ENCODE data around the gene SDHB. TPM values are rescaled to one million over a fixed set of nuclear protein-coding genes. Genes with fewer than 3 reads are reported as not detected.

The SDHB gene
- total RNA-seq, 1 donor from 2014 or later = 44.9 TPM

DNA sequence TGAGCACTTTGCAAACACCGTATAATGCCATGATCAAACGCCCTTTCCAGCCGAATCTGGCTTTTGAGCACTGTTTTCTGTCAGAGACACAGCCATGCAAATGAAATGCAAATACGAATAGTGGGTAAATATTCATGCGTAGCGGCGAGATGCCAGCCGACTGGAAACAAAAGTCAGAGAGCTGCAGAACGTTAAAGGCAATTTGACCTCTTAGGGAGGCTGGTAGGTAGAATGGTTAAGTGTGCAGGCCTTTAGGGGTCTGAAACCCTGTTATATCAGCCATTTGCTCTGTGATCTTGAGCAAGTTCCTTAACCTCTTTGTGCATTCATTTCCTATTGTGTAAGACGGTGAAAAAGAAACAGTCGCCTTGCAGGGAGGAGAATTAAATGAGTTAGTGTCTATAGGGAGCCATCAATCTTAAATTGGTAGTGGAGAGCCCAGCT lies 6.5 kb upstream of the SDHB start:
- no peak overlapping the region for H3K4me3 Mint-ChIP-seq (ENCODE audit: unreplicated experiment)
- H3K27me3 Mint-ChIP-seq (ENCODE audit: unreplicated experiment) = peaks cover 3% of the 10 kb centered on the region
- no peak for DNase-seq (ENCODE audit: low spot score)
- no peaks in the 10 kb centered on the region for H3K36me3 Mint-ChIP-seq (ENCODE audit: low read depth, unreplicated experiment)
- TF ChIP-seq, protein P1, sequence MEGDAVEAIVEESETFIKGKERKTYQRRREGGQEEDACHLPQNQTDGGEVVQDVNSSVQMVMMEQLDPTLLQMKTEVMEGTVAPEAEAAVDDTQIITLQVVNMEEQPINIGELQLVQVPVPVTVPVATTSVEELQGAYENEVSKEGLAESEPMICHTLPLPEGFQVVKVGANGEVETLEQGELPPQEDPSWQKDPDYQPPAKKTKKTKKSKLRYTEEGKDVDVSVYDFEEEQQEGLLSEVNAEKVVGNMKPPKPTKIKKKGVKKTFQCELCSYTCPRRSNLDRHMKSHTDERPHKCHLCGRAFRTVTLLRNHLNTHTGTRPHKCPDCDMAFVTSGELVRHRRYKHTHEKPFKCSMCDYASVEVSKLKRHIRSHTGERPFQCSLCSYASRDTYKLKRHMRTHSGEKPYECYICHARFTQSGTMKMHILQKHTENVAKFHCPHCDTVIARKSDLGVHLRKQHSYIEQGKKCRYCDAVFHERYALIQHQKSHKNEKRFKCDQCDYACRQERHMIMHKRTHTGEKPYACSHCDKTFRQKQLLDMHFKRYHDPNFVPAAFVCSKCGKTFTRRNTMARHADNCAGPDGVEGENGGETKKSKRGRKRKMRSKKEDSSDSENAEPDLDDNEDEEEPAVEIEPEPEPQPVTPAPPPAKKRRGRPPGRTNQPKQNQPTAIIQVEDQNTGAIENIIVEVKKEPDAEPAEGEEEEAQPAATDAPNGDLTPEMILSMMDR (IDR thresholded peaks at IDR 0.05; ENCODE audit: unreplicated experiment) = no peak
- H3K9me3 Mint-ChIP-seq (ENCODE audit: unreplicated experiment) = no peaks in the 10 kb centered on the region
- no peak overlapping the region for H3K27ac Mint-ChIP-seq (ENCODE audit: unreplicated experiment)
- H3K4me1 Mint-ChIP-seq (ENCODE audit: unreplicated experiment) = peaks cover 4% of the 10 kb centered on the region

DNA sequence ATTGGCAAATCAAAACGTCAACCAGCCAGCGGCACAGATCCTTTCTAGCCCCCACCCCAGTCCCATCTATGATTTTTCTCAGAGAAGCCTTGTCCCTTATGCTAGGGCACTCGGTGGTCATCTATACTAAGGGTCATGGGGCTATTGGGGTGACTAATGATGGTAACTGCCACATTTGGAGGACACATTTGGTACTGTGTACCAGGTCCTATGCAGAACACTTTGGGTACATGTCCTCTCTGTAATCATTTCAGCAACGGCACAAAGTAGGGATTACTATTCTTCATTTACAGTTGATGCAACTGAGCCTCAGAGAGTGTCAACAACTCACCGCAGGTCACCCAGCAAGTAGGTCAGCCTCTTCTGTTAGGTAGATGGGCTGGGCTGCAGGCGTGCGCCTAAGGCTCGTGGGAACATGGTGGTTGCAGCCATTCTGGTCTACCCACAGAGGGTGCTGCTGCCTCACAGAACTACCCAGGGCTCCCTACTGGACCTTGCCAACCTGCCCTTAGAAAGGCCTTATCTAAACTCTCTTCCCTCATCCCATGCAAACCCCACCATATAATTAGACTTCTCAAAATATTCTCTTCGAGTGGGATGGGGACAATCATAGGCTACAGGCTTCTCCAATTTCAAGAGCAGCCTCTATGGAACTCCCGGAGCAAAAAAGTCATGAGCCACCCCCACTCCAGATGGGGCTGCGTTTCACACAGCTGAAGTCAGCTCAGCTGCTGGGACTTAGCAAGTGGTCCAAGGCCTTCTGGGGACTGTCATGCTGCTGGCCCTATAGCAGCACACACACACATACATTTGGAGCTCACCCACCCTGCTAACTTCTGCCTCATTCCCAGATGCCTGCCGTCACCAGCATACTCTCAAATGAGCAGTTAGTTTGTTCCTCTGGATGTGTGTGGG lies 5.8 kb upstream of the SDHB start:
- TF ChIP-seq, protein P1 (IDR thresholded peaks at IDR 0.05; ENCODE audit: unreplicated experiment) = peak; percentile 17
- peak; percentile 73 for DNase-seq (ENCODE audit: low spot score)
- no peak overlapping the region for H3K4me3 Mint-ChIP-seq (ENCODE audit: unreplicated experiment)
- no peaks in the 10 kb centered on the region for H3K9me3 Mint-ChIP-seq (ENCODE audit: unreplicated experiment)
- peaks cover 3% of the 10 kb centered on the region for H3K27me3 Mint-ChIP-seq (ENCODE audit: unreplicated experiment)
- no peak overlapping the region for H3K27ac Mint-ChIP-seq (ENCODE audit: unreplicated experiment)
- peaks cover 4% of the 10 kb centered on the region for H3K4me1 Mint-ChIP-seq (ENCODE audit: unreplicated experiment)
- H3K36me3 Mint-ChIP-seq (ENCODE audit: low read depth, unreplicated experiment) = no peaks in the 10 kb centered on the region

DNA sequence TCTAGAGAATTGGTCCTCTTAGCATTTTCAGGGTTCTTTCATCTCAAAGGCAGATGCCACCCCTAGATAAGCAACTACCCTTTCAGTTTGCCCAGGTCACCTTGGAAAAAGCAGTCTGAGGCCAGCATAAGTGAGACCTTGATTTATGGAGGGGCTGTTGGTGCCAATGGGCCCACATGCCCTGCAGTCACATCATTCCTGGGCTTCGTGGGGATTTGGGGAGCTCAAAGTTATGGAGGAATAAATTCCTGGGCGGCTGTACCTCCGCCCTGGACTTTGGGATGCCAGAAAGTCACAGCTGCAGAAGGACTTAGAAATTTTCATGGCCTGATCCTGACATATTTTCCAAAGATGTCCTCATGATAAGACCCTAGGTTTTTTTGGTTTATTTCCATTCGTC lies 2.7 kb upstream of the SDHB start:
- no peaks in the 10 kb centered on the region for H3K9me3 Mint-ChIP-seq (ENCODE audit: unreplicated experiment)
- no peak for DNase-seq (ENCODE audit: low spot score)
- H3K27ac Mint-ChIP-seq (ENCODE audit: unreplicated experiment) = no peak overlapping the region
- no peaks in the 10 kb centered on the region for H3K36me3 Mint-ChIP-seq (ENCODE audit: low read depth, unreplicated experiment)
- no peak overlapping the region for H3K4me3 Mint-ChIP-seq (ENCODE audit: unreplicated experiment)
- H3K4me1 Mint-ChIP-seq (ENCODE audit: unreplicated experiment) = peaks cover 7% of the 10 kb centered on the region
- TF ChIP-seq, protein P1 (IDR thresholded peaks at IDR 0.05; ENCODE audit: unreplicated experiment) = no peak
- peaks cover 3% of the 10 kb centered on the region for H3K27me3 Mint-ChIP-seq (ENCODE audit: unreplicated experiment)

DNA sequence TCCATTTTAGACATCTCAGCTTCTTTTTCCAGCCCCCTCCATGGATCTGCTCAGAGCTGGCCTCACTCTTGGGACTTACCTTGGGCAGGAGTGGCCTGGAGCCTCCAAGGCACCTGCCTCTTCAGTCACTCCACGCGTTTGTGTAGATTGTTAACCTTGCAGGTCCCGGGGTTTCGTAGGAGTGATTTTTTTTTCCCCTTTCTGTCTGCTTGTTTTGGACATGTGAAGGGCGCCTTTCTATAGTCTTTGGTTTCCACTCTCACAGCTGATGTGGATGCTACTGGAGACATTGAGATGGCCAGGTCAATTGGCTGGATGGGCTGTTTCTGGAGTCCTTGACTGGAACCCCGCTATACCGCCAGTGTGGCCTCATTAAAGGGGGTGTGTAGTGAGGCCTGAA lies 2.0 kb upstream of the SDHB start:
- Mint-ChIP-seq H3K9me3 (ENCODE audit: unreplicated experiment) (no peaks in the 10 kb centered on the region), H3K27ac (ENCODE audit: unreplicated experiment) (no peak overlapping the region), H3K4me1 (ENCODE audit: unreplicated experiment) (peaks cover 9% of the 10 kb centered on the region), H3K27me3 (ENCODE audit: unreplicated experiment) (peaks cover 3% of the 10 kb centered on the region), H3K36me3 (ENCODE audit: low read depth, unreplicated experiment) (no peaks in the 10 kb centered on the region), H3K4me3 (ENCODE audit: unreplicated experiment) (no peak overlapping the region)
- no peak for DNase-seq (ENCODE audit: low spot score)
- TF ChIP-seq, protein P1 (IDR thresholded peaks at IDR 0.05; ENCODE audit: unreplicated experiment) = no peak

DNA sequence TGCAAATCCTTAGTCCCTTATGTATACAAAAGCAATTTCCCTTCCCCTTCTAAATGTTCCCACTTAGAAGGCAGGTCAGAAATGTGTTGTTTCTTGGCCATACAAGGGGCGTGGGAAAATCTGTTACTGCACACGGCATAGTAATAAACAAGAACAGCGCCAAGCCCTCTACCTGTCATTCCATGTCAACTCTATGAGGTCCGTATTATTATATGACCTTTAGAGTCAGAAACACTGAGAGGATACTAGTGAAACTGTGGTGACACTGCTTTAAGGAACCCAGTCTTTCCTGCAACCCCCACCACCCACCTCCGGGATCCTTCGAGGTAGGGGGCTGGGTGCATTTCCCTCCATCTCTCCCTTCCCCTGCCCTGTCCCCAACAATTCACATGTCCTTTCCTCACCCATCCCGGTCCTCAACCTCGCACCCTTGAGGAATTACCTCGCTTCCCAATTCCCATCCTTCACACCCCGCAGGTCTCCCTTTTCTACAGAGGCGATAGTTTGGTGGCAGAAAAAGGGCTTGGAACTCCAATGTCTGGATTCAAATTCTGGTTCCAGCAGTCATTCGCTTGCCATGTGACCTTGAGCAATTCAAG lies 647 bp downstream of the SDHB start:
- Mint-ChIP-seq H3K27ac (ENCODE audit: unreplicated experiment) (peak overlapping the region; percentile 76), H3K27me3 (ENCODE audit: unreplicated experiment) (peaks cover 3% of the 10 kb centered on the region), H3K36me3 (ENCODE audit: low read depth, unreplicated experiment) (no peaks in the 10 kb centered on the region), H3K9me3 (ENCODE audit: unreplicated experiment) (no peaks in the 10 kb centered on the region), H3K4me1 (ENCODE audit: unreplicated experiment) (peaks cover 9% of the 10 kb centered on the region), H3K4me3 (ENCODE audit: unreplicated experiment) (peak overlapping the region; percentile 95)
- TF ChIP-seq, protein P1 (IDR thresholded peaks at IDR 0.05; ENCODE audit: unreplicated experiment) = no peak
- DNase-seq (ENCODE audit: low spot score) = no peak
